OCI-LY1 (cell line): ENCODE results near the gene SSBP4.
A peak's percentile ranks its signal among the peaks of the same experiment; 100 is the strongest.

Experiments used
- H2AFZ ChIP-seq: fragments of 200-600 bp; sonication (generic), shearing (Covaris generic); 2 replicates; pipeline ENCODE4 v1.6.0; 2014; ENCODE audit warnings: antibody characterized with exemption, mild to moderate bottlenecking, low read length
- H3F3A ChIP-seq: fragments of 200-600 bp; sonication (generic), shearing (Covaris generic); 2 replicates; pipeline ENCODE4 v1.6.0; 2014; ENCODE audit warnings: mild to moderate bottlenecking, antibody characterized with exemption, low read length, moderate library complexity; ENCODE audit not compliant: insufficient read depth
- H3K27ac ChIP-seq: fragments of 200-600 bp; sonication (generic); 2 replicates; pipeline ENCODE4 v1.5.1; 2014; ENCODE audit warnings: low read length, mixed run types, mild to moderate bottlenecking, low read depth; ENCODE audit not compliant: poor library complexity, severe bottlenecking
- H3K27me3 ChIP-seq: fragments of 200-600 bp; sonication (generic); 2 replicates; pipeline ENCODE4 v1.6.0; 2014; ENCODE audit warnings: antibody characterized with exemption, mild to moderate bottlenecking, low read length, moderate library complexity; ENCODE audit not compliant: insufficient read depth
- H3K36me3 ChIP-seq: fragments of 200-600 bp; sonication (generic); 2 replicates; pipeline ENCODE4 v1.6.1; 2014; ENCODE audit warnings: mild to moderate bottlenecking, antibody characterized with exemption, low read length, moderate library complexity, mixed read lengths; ENCODE audit not compliant: insufficient read depth
- H3K4me1 ChIP-seq: fragments of 200-600 bp; sonication (generic); 2 replicates; pipeline ENCODE4 v1.5.1; 2014; ENCODE audit warnings: mild to moderate bottlenecking, low read length, moderate library complexity; ENCODE audit not compliant: insufficient read depth, severe bottlenecking
- H3K4me2 ChIP-seq: fragments of 200-600 bp; sonication (generic), shearing (Covaris generic); 2 replicates; pipeline ENCODE4 v1.6.1; 2014; ENCODE audit warnings: low read length
- H3K4me3 ChIP-seq: fragments of 200-600 bp; sonication (generic); 2 replicates; pipeline ENCODE4 v1.5.1; 2014; ENCODE audit warnings: low read length, low read depth, mild to moderate bottlenecking, mixed read lengths; ENCODE audit not compliant: poor library complexity, severe bottlenecking
- H3K79me2 ChIP-seq: fragments of 200-600 bp; shearing (Covaris generic); 2 replicates; pipeline ENCODE4 v1.6.1; 2016; ENCODE audit warnings: mixed run types, low read length, mixed read lengths; ENCODE audit not compliant: insufficient read depth
- H3K9ac ChIP-seq: fragments of 200-600 bp; sonication (generic), shearing (Covaris generic); 2 replicates; pipeline ENCODE4 v1.6.1; 2014; ENCODE audit warnings: mild to moderate bottlenecking, low read length, mixed read lengths
- H3K9me2 ChIP-seq: fragments of 200-600 bp; sonication (generic), shearing (Covaris generic); 2 replicates; pipeline ENCODE4 v1.6.1; 2014; ENCODE audit warnings: low read depth, mild to moderate bottlenecking, low read length, mixed read lengths
- H3K9me3 ChIP-seq: fragments of 200-600 bp; shearing (Covaris generic); 2 replicates; pipeline ENCODE4 v1.6.1; 2014; ENCODE audit warnings: low read length, mixed read lengths
- H4K20me1 ChIP-seq: fragments of 200-600 bp; sonication (generic), shearing (Covaris generic); 2 replicates; pipeline ENCODE4 v1.6.0; 2016; ENCODE audit warnings: mild to moderate bottlenecking, low read length; ENCODE audit not compliant: insufficient read depth
- CTCF ChIP-seq: fragments of 200-600 bp; sonication (generic), shearing (Covaris generic); IDR thresholded peaks from 2 replicates; pipeline ENCODE4 v1.5.1; 2017; ENCODE audit warnings: mild to moderate bottlenecking, antibody characterized with exemption, low read length, moderate library complexity, mixed read lengths
- EZH2 ChIP-seq: fragments of 200-600 bp; sonication (generic), shearing (Covaris generic); IDR thresholded peaks from 2 replicates; pipeline ENCODE4 v1.8.0; 2017; ENCODE audit warnings: borderline replicate concordance, mixed run types, mild to moderate bottlenecking, antibody characterized with exemption, low read length, moderate library complexity, mixed read lengths

Gene SSBP4

GRCh38 chr19:18436671-18437490, 17.7 kb downstream of the SSBP4 start:
- no peaks in the 10 kb centered on the region for H3K27me3 ChIP-seq
- no peak for TF ChIP-seq EZH2
- no peak for TF ChIP-seq CTCF
- no peaks in the 10 kb centered on the region for H4K20me1 ChIP-seq
- H3K9me3 ChIP-seq = no peaks in the 10 kb centered on the region
- no peaks in the 10 kb centered on the region for H3F3A ChIP-seq
- peak overlapping the region; percentile 62 for H3K4me2 ChIP-seq
- H3K4me3 ChIP-seq = peak overlapping the region; percentile 56
- H3K79me2 ChIP-seq = no peaks in the 10 kb centered on the region
- H3K9ac ChIP-seq = peak overlapping the region; percentile 16; the same call in 1 of the 2 replicates
- no peaks in the 10 kb centered on the region for H3K9me2 ChIP-seq
- H2AFZ ChIP-seq = no peak overlapping the region
- H3K4me1 ChIP-seq = peaks cover 28% of the 10 kb centered on the region
- no peak overlapping the region for H3K27ac ChIP-seq
- no peaks in the 10 kb centered on the region for H3K36me3 ChIP-seq

- Histone ChIP-seq H3K79me2 (no peaks in the 10 kb centered on the region), H3K4me1 (peaks cover 26% of the 10 kb centered on the region), H3K36me3 (no peaks in the 10 kb centered on the region; the same call in 1 of the 2 replicates), H3F3A (0 out of 2 replicates have a peak, but pooled peaks cover 2% of the 10 kb centered on the region), H3K27ac (peak within 1 kb of the TSS; percentile 33), H4K20me1 (no peaks in the 10 kb centered on the region), H2AFZ (no peak within 1 kb of the TSS), H3K27me3 (no peaks in the 10 kb centered on the region), H3K9ac (peak within 1 kb of the TSS; percentile 64), H3K9me3 (no peaks in the 10 kb centered on the region), H3K4me2 (peak within 1 kb of the TSS; percentile 62), H3K4me3 (peak within 1 kb of the TSS; percentile 56), H3K9me2 (no peaks in the 10 kb centered on the region)
- TF ChIP-seq CTCF (no peak), EZH2 (no peak)
Measured at GRCh38 chr19:18437491-18438330, 18.5 kb downstream of the SSBP4 start, which contains the start of gene ISYNA1. TSS of gene ISYNA1 (minus strand) at chr19:18438133. CDS start at chr19:18437979, 154 bp downstream.

- Histone ChIP-seq H2AFZ (no peak overlapping the region), H3K4me3 (peak overlapping the region; percentile 56), H4K20me1 (no peaks in the 10 kb centered on the region), H3K9me3 (no peaks in the 10 kb centered on the region), H3K4me2 (0 out of 2 replicates have a peak overlapping the region, but pooled peaks have one; percentile 62), H3K9me2 (no peaks in the 10 kb centered on the region), H3K79me2 (no peaks in the 10 kb centered on the region), H3F3A (0 out of 2 replicates have a peak, but pooled peaks cover 4% of the 10 kb centered on the region), H3K36me3 (peaks cover under 1% of the 10 kb centered on the region; the same call in 1 of the 2 replicates), H3K27ac (peak overlapping the region; percentile 33), H3K27me3 (no peaks in the 10 kb centered on the region), H3K9ac (no peak overlapping the region), H3K4me1 (peaks cover 20% of the 10 kb centered on the region)
- TF ChIP-seq CTCF (no peak), EZH2 (no peak)
Measured at GRCh38 chr19:18438331-18439024, 19.3 kb downstream of the SSBP4 start.
